Neural cell (in vitro differentiated cells): ENCODE data around the gene HCFC2.

Source experiments
- EZH2 ChIP-seq: fragments of 200-600, 300-800 bp; shearing (Covaris generic), sonication (generic); IDR thresholded peaks from 2 replicates; pipeline ENCODE4 v1.6.1; 2014; ENCODE audit warnings: antibody characterized with exemption, low read length, borderline replicate concordance, mild to moderate bottlenecking; ENCODE audit not compliant: insufficient read depth, poor library complexity, severe bottlenecking
- TAF1 ChIP-seq: IDR thresholded peaks from 2 replicates; pipeline ENCODE4 v1.6.1; 2012; ENCODE audit warnings: low read depth

GRCh38 chr12:104095289-104095688, 31.0 kb downstream of the HCFC2 start:
- TF ChIP-seq EZH2, result no peak
- TF ChIP-seq TAF1, result no peak
